NCI-H510A (cell line): ENCODE measurements around the gene TDP1.

Source experiments
- DNase-seq: peaks from one replicate; lab custom pipeline; 2025; lab: John Stamatoyannopoulos, UW

Gene TDP1

GRCh38 chr14:89941830-89942377 lies 13.8 kb upstream of the TDP1 start:
- no peak for DNase-seq

DNA sequence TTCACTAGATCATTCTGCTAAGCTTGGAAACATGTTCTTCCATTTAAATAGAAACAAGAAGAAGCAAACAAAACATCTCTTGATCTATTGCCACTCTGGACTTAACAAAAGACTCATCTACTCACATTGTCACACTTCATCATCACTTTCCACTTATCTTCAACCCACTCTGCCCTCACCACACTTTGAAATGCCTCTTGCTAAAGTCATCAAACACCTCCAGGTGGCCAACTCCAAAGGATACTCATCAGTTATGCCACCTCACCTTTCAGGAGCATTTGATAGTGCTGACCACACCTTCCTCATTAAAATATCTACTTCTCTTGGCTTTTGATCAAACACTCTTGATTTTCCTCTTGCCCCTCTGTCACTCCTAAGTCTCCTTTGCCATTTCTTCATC lies 8.4 kb upstream of the TDP1 start:
- peak; percentile 35 for DNase-seq

DNA sequence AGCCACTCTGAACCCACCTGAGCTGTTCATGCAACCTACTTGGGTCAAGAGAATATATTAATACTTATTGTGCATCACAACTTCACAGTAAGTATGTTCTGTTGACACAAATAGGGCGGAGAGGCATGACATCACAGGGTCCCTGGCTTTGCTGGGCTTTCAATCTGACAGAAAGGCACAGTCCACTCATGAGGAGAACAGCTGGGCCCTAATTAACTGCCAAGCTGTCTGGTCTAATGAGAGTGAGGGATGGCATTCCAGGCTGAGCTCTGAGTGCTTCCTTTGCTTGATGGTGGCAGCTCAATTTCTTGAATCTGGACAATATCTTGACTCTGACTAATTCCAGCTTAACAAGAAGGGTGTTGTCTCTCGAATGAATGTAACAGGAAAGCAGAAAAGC lies 3.2 kb upstream of the TDP1 start:
- no peak for DNase-seq

DNA sequence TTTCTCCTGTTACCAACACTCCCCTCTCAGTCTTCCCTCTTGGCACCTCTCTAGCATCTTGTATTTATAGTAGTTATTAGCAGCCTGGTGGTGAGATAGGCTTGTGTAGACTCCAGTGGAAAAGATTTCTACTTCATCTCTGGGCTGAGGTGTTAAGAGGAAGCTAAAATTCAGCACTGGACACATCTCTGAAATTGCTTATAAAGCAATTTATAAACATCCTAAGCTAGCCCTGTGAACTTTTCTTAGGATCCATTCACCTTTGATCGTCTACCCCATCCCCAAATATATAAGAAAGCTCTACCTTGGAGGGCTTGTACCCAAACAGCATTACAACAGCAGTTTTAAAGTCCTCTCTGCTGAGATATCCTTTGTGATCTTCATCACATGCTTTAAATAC lies 2.1 kb upstream of the TDP1 start:
- no peak for DNase-seq

DNA sequence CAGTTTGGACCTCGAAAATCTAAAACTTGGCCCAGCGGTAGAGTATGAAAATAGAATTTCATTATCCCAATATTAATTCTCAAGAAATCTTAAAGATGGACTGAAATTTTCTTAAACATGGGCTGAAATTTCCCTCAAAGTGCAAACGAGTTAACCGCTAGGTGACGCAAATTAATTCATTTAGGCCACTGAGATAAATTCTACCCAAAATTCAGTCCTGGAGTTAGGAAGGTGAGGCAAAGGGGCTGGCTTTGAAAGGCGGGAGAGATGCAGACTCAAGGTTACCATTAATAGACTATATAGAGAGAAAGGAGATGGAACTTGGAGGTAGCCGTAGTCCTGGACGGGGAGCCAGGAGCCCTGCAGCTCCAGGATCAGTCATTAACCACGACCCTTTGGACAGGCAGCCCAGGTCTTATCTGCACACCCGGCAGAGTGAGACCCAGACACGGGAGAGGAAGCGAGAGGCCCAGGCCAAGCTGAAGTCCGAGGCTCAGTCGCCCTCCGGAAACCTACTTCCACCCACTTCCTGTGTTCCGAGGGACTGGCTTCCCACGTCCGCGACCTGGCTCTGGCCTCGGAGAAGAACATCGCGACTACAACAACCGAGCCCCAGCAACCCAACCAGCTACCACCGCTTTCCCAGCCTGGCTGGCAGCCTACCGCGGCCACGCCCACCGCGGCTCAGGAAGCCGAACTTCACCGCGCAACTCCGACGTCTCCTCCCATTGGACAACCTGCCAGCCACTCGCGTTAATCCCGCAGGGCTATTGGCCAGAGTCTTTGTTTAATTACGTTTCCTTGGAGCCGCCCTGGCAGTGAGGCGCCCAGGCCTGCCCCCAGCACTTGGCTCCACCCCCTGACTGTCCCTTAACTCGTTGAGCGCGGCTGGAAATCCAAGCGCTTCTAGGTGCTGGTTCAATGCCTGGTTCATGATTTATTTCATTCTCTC lies 1.4 kb upstream of the TDP1 start, which contains the start of gene EFCAB11:
TSS of gene EFCAB11 (minus strand) at position 661 of the 952 bp plus-strand sequence. CDS start at position 591, 70 bp downstream.
- peak; percentile 97 for DNase-seq

DNA sequence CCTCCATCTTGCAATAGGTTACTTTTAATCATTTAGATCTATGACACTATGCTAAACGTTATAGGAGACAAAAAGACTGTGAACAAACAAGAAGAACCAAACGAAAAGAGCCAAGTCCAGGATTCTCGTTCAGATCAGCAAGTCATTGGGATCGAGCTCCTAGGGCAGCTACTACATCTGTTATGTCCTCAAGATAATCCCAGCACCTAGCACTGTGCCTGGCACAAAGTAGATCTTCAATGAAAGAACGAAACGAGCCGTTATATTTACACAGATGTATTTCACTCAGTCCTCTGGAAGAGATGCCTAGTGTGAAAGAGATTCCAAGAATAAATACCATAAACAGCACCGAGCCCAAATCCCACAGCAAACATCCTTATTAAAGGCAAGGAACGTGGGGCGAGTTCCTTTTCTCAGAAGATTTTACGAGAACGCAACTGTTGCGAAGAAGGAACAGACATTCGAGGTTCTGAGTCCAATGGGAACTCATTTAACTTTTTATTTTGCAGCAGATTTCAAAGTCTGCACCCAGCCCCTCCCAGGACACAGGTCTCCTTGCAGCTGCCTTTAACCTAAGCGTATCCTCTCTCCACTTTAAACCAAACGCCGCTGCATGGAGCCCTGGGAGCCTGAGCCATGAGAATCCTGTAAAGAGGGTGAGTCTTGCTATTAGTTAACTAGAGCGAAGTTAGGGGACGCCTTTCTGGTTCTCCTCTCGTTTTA lies 544 bp upstream of the TDP1 start:
- DNase-seq, result no peak

GRCh38 chr14:89956661-89957009 lies 908 bp downstream of the TDP1 start:
- DNase-seq, result no peak

- DNase-seq, result no peak
Measured at GRCh38 chr14:89957376-89957775, 1.6 kb downstream of the TDP1 start.

GRCh38 chr14:89957791-89958190 lies 2.1 kb downstream of the TDP1 start:
- DNase-seq, result no peak

DNA sequence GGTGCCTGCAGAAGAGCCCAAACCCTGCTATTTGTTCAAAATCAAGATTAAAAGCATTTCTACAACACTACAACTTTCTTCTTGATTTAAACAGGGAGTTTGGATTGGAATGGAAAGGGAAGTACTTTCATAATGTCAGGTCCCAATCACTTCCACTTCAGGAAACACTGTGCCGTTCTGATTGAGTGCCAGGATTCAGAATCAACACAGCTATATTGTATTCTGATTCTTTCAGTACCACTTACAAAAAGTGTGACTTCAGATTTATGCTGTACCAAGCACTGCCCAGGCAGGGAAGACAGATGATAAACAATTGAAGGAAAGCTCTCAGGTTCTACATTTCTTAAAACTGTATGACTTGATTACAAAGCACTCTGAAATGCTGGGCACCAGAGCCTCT lies 3.2 kb downstream of the TDP1 start:
- DNase-seq, result no peak

DNA sequence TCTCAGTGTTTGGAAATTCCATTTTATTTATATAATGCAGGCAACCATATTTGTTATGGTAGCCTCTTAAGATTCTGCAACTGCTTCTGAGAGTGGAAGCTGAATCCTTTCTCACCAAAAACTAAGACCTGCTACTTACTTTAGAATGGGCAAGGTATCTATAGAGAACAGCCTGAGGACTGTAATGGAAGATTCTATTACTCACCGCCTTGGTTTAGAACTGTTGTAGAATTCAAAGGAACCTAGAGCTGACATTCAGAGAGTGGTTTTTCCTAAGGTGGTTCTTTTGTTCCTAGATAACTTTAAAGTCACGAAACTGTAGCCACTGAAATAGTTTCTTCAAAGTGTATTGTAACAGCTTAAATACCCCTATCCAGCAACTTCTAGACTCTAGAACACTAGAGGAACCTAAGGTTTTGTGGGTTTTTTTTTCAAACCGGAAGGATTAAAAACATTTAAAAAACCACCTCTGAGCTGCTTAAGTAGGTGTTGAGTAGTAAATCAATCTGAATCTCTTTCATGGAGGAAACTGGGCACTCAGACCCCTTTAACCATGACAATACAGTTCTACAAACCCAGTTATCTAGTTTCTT lies 4.2 kb downstream of the TDP1 start:
- DNase-seq, result no peak

DNA sequence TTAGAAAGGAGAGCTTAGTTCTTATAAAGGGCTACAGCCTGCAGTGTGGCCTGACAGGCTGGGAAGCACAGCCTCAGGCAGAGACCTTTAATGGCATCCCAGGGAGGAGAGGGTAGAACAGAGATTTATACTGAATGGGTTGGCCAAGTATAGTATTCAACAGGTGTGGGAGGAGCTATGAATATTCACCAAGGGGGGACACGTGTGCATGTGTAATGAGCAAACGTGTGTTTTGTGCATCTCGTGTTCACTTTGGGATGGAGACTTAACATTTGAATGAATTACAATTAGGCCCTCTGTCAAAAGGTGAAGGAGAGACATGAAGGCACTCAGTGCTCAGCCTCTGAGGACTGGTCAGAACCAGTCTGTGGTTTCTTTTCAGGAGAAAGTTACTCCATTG lies 5.2 kb downstream of the TDP1 start:
- DNase-seq, result no peak

- DNase-seq, result no peak
Measured at GRCh38 chr14:89963288-89963978, 7.7 kb downstream of the TDP1 start.

DNA sequence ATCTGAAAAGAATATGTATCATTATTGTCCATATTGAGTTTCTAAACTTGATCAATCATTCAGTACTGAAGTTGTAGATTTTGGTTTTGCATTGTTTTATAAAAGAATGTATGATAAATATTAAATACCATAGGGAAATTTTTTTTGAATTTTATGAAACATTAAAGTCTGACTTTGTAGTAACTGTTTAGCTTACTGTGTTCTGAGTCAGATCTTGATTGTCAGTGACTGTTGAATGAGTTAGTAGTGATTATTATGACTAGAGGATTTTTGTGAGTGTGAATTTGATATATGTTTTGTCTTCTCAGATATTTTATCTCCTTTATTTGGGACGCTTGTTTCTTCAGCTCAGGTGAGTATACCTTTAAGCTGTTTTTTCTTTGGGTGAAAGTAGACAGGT lies 10.1 kb downstream of the TDP1 start:
- DNase-seq, result no peak

DNA sequence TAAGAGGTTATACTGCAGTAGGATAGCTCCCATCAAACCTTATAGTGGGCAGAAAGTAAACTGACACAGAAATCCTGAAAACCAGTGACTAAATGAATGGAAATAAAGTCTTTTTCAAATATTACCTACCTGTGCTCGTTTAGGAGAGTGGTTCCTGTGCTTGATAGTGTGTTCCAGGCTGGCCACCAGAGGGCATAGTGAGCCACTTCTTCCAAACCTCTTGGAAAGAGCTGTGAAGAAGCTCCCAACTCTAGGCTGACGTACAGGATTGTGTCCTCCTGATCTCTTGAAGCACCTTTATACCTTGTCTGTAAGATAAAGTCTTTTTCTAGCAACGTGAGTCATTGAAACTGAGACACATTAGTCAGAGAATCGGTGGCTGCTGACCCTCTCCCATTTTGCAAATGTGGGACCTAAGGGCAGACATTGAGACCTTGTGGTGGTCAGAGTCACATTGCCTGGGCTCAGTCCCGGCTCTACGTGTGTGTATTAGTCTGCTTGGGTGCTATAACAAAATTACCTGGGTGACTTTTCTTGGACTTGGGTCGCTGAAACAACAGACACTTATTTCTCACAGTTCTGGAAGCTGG lies 17.6 kb downstream of the TDP1 start:
- peak; percentile 13 for DNase-seq

DNA sequence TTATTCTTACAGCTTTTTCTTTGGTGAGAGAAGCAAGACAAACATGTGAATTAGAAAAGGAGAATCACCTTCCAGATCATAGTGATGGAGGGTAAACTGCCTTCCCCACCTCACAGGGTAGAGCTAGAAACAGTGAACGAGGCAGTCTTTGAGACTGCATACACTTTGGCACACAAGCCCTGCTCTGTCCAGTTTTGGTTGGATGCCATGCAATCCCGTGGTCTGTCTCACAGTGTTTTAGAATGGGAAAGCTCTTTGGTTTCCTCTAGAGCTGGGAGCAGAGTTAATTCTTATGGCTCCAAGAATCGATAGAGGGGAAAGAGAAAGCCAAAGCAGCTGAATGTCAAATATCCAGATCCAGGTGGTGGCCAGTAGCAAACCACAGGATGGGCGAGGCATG lies 21.9 kb downstream of the TDP1 start:
- no peak for DNase-seq

- no peak for DNase-seq
Measured at GRCh38 chr14:89978656-89979055, 22.9 kb downstream of the TDP1 start.

DNA sequence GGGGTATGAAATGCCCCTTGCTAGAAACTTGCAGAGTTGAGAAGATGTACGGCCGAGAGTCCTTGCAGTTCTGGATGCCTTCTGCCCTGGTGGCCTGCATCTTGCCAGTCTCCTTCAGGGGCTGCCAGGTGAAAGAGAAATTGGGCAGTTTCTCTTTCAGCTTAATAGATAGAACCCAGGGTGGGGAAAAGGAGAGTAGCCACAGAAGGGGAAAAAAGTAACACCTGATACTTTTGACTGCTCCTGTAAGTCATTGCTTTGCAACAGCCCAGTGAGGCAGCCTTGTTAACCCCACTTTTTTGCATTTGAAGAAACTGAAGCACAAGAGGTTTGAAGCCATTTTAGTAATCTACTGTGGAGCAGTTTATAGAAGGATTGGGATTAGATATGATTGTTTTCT lies 27.6 kb downstream of the TDP1 start:
- no peak for DNase-seq

DNA sequence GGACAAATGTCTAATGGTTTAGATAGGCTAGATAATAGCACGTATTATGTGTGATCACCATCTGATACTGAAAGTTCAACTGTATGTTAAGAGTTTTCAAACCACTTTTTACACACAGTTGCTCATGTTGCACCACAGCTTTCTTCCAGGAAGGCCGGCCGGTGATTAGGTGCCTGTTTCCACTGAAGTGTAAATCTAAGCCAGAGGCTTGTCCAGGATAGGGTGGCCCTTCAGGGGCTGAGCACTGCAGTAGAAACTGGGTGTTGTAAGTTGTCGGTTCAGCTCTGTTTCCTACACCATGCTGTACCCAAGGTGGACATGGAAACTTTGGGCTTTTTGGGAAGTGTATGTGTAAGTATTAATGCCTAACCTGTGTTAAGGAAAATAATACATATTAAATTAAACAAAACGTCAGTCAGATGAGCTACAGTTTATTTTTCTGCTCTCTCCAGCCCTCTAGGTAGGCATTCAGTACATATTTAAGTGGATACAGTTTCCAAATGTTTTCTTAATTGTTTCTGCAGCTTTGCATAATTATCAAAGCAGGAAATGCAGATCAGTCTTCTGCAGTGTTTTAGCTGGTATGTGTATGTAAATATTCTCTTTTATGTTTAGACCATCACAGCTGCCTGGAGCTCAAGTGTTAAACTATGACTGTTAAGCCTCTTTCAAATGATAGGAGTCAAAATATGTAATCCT lies 30.9 kb downstream of the TDP1 start:
- DNase-seq, result no peak

GRCh38 chr14:89987161-89987475 lies 31.4 kb downstream of the TDP1 start:
- no peak for DNase-seq

DNA sequence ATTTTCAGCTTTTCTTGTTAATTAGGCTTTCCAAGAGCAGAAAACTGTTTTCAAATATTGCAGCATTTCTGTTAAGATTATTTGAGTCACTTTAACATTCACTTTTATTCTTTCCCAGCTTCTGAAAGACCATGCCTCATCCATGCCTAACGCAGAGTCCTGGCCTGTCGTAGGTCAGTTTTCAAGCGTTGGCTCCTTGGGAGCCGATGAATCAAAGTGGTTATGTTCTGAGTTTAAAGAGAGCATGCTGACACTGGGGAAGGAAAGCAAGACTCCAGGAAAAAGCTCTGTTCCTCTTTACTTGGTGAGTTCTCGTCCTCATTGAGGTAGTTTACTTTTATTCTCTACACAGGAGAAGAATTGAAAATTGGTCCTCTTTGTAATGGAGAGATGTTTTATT lies 33.1 kb downstream of the TDP1 start:
- no peak for DNase-seq
